Transverse colon (tissue), 4 donors: Measurements from ENCODE around the gene LIG1. TPM values are rescaled to one million over a fixed set of nuclear protein-coding genes. Genes with fewer than 3 reads are reported as not detected.

Experiments used
- DNase-seq: peaks from one replicate; pipeline ENCODE4 v3.0.0-alpha.2; 2019
- H3K27ac ChIP-seq, 4 donors: fragments of 200-600 bp; sonication (generic); 2 replicates each; pipeline ENCODE4 v1.5.1; 2016 to 2018; ENCODE audit warnings: inconsistent platforms in 4 of 4
- H3K27me3 ChIP-seq: fragments of 200-600 bp; sonication (generic); 2 replicates; pipeline ENCODE4 v1.5.1; 2017; ENCODE audit warnings: inconsistent platforms
- H3K36me3 ChIP-seq, 4 donors: fragments of 200-600 bp; sonication (generic); 2 replicates each; pipeline ENCODE4 v1.5.1; 2017 to 2019; ENCODE audit warnings: inconsistent platforms in 4 of 4
- H3K4me1 ChIP-seq, 4 donors: fragments of 200-600 bp; sonication (generic); 2 replicates each; pipeline ENCODE4 v1.5.1; 2017 to 2020; ENCODE audit warnings: inconsistent platforms in 4 of 4
- H3K4me3 ChIP-seq, 4 donors: fragments of 200-600 bp; sonication (generic); 1 replicate in 1 of 4; 2 replicates in 3 of 4; pipeline versions ENCODE4 v1.5.1 to v1.6.1; 2017 to 2019; ENCODE audit warnings: inconsistent platforms in 4 of 4
- H3K9me3 ChIP-seq, 2 donors: fragments of 200-600 bp; sonication (generic); 2 replicates each; pipeline ENCODE4 v1.5.1; 2017 to 2019; ENCODE audit warnings: inconsistent platforms in 2 of 2
- EP300 ChIP-seq: sonication (generic); formaldehyde crosslinking; IDR thresholded peaks from one replicate; pipeline ENCODE4 v1.6.1; 2017; ENCODE audit warnings: antibody characterized with exemption, low read depth
- POLR2A ChIP-seq: fragments of 450-650 bp; IDR thresholded peaks from one replicate; pipeline ENCODE4 v1.6.1; 2016; ENCODE audit warnings: antibody characterized with exemption, mild to moderate bottlenecking, moderate library complexity
- POLR2AphosphoS5 ChIP-seq, 3 donors: sonication (generic); formaldehyde crosslinking; IDR thresholded peaks; one replicate each; pipeline ENCODE4 v1.6.1; 2016; ENCODE audit warnings: antibody characterized with exemption in 3 of 3
- WGBS, 2 donors: methylation state at CpG; one replicate each; pipeline ENCODE4 v1.1.5; 2018; ENCODE audit warnings: low coverage in 1 of 2; 5-methylcytosine and 5-hydroxymethylcytosine counted together
- in situ Hi-C, 4 donors: fragments of 200-750 bp; cut with MboI; loops; one replicate each; pipeline versions ENCODE4 v1.15.0 to v1.15.1; 2017; ENCODE audit warnings: low sequenced_read_pairs in 3 of 4, low pct_ligation_motif_present in 1 of 4, low pct_unique_long_range_greater_than_20kb in 1 of 4
- intact Hi-C: fragments of 100-400 bp; cut with DNase I; formaldehyde crosslinking; loops from one replicate; pipeline ENCODE4 v1.15.1; 2023; ENCODE audit warnings: low total_unique reads
- total RNA-seq, 4 donors: library from RNA; depleted of rRNA; stranded (reverse); fragments of >200 nt; gene quantifications; one replicate each; pipeline ENCODE4 v1.1.0, GENCODE V29; 2016
- TF ChIP-seq, protein P1 (sequence below), 5 experiments: fragments of 200-600 bp in 3 of 5; fragments of 450-650 bp in 2 of 5; sonication (generic) in 3 of 5; IDR thresholded peaks; 1 replicate in 2 of 5; 2 replicates in 3 of 5; pipeline ENCODE4 v1.5.1; 2016 to 2017; ENCODE audit warnings: antibody characterized with exemption in 5 of 5, inconsistent platforms in 3 of 5, mild to moderate bottlenecking in 2 of 5, moderate library complexity in 1 of 5

LIG1 gene
- total RNA-seq, 4 donors from 2014 or later = 14.3 to 71.4 (median 26.8) TPM

DNA sequence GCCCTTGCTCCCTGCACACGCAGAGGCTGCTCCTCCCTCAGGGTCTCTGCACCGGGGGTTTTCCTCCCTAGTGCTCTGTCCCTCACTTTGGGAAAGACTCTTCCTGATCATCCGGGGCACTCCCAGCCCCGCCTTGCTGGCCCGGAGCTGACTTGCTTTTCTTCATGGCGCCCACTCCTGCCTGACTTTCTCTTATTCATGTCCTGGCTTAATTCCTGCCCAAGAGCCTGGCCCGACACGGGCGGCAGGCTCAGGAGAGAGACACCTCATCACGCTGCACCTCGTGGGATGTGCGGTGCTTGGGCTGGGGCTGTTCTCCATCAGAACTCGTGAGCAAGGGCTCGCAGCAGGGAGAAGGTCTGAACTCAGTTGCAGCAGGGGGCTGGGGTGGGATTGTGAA, 47.7 kb downstream of the LIG1 start:
- H3K9me3 ChIP-seq = no peaks in the 10 kb centered on the region
- intact Hi-C loops (no loop called here), in situ Hi-C loops (no loop called here)
- H3K36me3 ChIP-seq = peaks cover 0 to 1% (median 0%) of the 10 kb centered on the region in 4 donors
- no peak for DNase-seq
- H3K27me3 ChIP-seq = no peaks in the 10 kb centered on the region
- TF ChIP-seq, protein P1, sequence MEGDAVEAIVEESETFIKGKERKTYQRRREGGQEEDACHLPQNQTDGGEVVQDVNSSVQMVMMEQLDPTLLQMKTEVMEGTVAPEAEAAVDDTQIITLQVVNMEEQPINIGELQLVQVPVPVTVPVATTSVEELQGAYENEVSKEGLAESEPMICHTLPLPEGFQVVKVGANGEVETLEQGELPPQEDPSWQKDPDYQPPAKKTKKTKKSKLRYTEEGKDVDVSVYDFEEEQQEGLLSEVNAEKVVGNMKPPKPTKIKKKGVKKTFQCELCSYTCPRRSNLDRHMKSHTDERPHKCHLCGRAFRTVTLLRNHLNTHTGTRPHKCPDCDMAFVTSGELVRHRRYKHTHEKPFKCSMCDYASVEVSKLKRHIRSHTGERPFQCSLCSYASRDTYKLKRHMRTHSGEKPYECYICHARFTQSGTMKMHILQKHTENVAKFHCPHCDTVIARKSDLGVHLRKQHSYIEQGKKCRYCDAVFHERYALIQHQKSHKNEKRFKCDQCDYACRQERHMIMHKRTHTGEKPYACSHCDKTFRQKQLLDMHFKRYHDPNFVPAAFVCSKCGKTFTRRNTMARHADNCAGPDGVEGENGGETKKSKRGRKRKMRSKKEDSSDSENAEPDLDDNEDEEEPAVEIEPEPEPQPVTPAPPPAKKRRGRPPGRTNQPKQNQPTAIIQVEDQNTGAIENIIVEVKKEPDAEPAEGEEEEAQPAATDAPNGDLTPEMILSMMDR (IDR thresholded peaks at IDR 0.05) = no peak
- TF ChIP-seq POLR2A = no peak
- TF ChIP-seq POLR2AphosphoS5 (IDR thresholded peaks at IDR 0.05) = no peak
- no peak for TF ChIP-seq EP300
- 83% methylated on average over 14 of the region's 14 CpGs; no CpG with 5 or more reads in 1 of the 2 donors for WGBS, 2 donors
- no peak overlapping the region for H3K27ac ChIP-seq
- H3K4me3 ChIP-seq = no peak overlapping the region
- no peaks in the 10 kb centered on the region for H3K4me1 ChIP-seq

DNA sequence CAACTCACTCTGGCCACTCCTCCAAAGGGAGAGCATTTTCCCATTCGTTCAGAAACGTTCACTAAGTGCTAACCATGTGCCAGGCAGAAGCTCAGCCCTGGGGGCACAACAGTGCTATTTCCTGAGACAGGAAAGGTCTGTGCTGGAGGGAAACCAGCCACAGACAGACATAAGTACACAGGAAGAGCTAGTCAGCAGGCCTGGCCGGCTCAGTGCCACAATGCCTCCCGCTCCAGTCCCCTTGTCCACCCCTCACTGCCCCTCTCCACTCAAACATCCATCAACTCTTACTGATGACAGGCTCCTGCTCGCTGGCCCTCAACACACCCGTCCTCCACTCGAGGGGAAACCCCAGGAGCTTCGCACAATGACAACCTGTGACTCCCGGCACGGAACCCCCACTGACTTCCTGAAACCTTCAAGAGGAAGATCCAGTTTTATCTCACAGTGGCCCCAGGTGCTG, 48.2 kb downstream of the LIG1 start:
- TF ChIP-seq EP300 (no peak), POLR2A (no peak), POLR2AphosphoS5 (IDR thresholded peaks at IDR 0.05) (no peak)
- TF ChIP-seq, protein P1 (IDR thresholded peaks at IDR 0.05) = no peak
- Histone ChIP-seq H3K4me1 (no peaks in the 10 kb centered on the region), H3K27me3 (no peaks in the 10 kb centered on the region), H3K4me3 (no peak overlapping the region), H3K9me3 (no peaks in the 10 kb centered on the region), H3K36me3 (peaks cover 0 to 4% (median 0%) of the 10 kb centered on the region in 4 donors), H3K27ac (no peak overlapping the region)
- in situ Hi-C loops = no loop called here
- intact Hi-C loops = no loop called here
- 73 to 93% methylated on average over 2 to 10 of the region's 10 CpGs for WGBS, 2 donors
- no peak for DNase-seq

DNA sequence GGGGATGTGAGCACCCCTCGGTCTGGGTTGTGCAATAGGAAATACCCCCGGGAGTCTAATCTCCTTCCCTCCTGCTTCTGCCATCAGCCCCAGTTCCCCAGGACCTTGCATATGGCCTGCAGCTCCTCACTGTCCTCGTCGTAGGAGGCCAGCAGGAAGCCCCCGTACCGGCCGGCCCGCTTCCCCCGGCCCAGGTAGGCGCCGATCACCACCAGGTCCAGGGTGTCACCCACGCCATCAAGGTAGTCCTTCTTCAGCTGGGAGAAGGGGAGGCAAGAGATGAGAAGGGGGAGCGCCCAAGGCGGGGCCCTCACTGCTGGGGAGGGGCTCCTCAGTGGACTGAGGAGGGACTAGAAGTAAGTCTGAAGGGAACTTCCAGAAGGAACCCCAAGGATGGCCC, 49.1 kb downstream of the LIG1 start:
- 96% methylated on average over 14 of the region's 14 CpGs; no CpG with 5 or more reads in 1 of the 2 donors for WGBS, 2 donors
- H3K27ac ChIP-seq = no peak overlapping the region
- H3K27me3 ChIP-seq = no peaks in the 10 kb centered on the region
- H3K4me1 ChIP-seq = no peaks in the 10 kb centered on the region
- peaks cover 0 to 4% (median 0%) of the 10 kb centered on the region in 4 donors for H3K36me3 ChIP-seq
- intact Hi-C loops (no loop called here), in situ Hi-C loops (no loop called here)
- no peaks in the 10 kb centered on the region for H3K9me3 ChIP-seq
- no peak for DNase-seq
- TF ChIP-seq, protein P1 (IDR thresholded peaks at IDR 0.05) = no peak
- H3K4me3 ChIP-seq = no peak overlapping the region

DNA sequence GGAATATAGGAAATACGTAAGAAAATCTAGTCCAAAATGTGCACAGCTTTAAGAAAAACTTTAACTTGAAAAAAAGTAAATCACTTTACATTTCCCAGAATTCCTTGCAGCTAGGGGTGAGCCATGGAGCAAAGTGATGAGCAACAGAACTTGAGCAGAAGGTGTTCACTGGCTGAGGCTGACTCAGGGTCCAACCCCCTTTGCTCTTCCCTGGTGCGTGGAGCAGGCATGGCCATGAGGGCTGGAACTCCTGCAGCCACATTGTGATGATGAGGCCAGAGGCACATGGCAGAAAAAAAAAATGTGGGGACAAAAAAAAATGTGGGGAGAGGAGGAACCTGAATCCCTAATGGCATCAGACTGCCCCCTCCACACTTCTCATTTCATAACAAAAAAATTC, 49.6 kb downstream of the LIG1 start:
- Histone ChIP-seq H3K4me3 (no peak overlapping the region), H3K4me1 (no peaks in the 10 kb centered on the region), H3K36me3 (peaks cover 0 to 4% (median 0%) of the 10 kb centered on the region in 4 donors), H3K27ac (no peak overlapping the region), H3K9me3 (no peaks in the 10 kb centered on the region), H3K27me3 (no peaks in the 10 kb centered on the region)
- no peak for DNase-seq
- WGBS, 2 donors = 98 to 100% methylated on average over 2 of the region's 2 CpGs
- intact Hi-C loops (no loop called here), in situ Hi-C loops (no loop called here)
- TF ChIP-seq EP300 (no peak), POLR2A (no peak), POLR2AphosphoS5 (IDR thresholded peaks at IDR 0.05) (no peak)
- TF ChIP-seq, protein P1 (IDR thresholded peaks at IDR 0.05) = no peak
